Measurements from ENCODE around the gene SLC25A10. TPM values are rescaled to one million over a fixed set of nuclear protein-coding genes. Genes with fewer than 3 reads are reported as not detected.

SLC25A10 gene
- total and polyA plus RNA-seq, 2 of the 8 experiments (the other 6 are each of a cell fraction or from before 2014, with no cell fraction given) = 22.2 to 43.0 TPM

- TF ChIP-seq, protein P1, sequence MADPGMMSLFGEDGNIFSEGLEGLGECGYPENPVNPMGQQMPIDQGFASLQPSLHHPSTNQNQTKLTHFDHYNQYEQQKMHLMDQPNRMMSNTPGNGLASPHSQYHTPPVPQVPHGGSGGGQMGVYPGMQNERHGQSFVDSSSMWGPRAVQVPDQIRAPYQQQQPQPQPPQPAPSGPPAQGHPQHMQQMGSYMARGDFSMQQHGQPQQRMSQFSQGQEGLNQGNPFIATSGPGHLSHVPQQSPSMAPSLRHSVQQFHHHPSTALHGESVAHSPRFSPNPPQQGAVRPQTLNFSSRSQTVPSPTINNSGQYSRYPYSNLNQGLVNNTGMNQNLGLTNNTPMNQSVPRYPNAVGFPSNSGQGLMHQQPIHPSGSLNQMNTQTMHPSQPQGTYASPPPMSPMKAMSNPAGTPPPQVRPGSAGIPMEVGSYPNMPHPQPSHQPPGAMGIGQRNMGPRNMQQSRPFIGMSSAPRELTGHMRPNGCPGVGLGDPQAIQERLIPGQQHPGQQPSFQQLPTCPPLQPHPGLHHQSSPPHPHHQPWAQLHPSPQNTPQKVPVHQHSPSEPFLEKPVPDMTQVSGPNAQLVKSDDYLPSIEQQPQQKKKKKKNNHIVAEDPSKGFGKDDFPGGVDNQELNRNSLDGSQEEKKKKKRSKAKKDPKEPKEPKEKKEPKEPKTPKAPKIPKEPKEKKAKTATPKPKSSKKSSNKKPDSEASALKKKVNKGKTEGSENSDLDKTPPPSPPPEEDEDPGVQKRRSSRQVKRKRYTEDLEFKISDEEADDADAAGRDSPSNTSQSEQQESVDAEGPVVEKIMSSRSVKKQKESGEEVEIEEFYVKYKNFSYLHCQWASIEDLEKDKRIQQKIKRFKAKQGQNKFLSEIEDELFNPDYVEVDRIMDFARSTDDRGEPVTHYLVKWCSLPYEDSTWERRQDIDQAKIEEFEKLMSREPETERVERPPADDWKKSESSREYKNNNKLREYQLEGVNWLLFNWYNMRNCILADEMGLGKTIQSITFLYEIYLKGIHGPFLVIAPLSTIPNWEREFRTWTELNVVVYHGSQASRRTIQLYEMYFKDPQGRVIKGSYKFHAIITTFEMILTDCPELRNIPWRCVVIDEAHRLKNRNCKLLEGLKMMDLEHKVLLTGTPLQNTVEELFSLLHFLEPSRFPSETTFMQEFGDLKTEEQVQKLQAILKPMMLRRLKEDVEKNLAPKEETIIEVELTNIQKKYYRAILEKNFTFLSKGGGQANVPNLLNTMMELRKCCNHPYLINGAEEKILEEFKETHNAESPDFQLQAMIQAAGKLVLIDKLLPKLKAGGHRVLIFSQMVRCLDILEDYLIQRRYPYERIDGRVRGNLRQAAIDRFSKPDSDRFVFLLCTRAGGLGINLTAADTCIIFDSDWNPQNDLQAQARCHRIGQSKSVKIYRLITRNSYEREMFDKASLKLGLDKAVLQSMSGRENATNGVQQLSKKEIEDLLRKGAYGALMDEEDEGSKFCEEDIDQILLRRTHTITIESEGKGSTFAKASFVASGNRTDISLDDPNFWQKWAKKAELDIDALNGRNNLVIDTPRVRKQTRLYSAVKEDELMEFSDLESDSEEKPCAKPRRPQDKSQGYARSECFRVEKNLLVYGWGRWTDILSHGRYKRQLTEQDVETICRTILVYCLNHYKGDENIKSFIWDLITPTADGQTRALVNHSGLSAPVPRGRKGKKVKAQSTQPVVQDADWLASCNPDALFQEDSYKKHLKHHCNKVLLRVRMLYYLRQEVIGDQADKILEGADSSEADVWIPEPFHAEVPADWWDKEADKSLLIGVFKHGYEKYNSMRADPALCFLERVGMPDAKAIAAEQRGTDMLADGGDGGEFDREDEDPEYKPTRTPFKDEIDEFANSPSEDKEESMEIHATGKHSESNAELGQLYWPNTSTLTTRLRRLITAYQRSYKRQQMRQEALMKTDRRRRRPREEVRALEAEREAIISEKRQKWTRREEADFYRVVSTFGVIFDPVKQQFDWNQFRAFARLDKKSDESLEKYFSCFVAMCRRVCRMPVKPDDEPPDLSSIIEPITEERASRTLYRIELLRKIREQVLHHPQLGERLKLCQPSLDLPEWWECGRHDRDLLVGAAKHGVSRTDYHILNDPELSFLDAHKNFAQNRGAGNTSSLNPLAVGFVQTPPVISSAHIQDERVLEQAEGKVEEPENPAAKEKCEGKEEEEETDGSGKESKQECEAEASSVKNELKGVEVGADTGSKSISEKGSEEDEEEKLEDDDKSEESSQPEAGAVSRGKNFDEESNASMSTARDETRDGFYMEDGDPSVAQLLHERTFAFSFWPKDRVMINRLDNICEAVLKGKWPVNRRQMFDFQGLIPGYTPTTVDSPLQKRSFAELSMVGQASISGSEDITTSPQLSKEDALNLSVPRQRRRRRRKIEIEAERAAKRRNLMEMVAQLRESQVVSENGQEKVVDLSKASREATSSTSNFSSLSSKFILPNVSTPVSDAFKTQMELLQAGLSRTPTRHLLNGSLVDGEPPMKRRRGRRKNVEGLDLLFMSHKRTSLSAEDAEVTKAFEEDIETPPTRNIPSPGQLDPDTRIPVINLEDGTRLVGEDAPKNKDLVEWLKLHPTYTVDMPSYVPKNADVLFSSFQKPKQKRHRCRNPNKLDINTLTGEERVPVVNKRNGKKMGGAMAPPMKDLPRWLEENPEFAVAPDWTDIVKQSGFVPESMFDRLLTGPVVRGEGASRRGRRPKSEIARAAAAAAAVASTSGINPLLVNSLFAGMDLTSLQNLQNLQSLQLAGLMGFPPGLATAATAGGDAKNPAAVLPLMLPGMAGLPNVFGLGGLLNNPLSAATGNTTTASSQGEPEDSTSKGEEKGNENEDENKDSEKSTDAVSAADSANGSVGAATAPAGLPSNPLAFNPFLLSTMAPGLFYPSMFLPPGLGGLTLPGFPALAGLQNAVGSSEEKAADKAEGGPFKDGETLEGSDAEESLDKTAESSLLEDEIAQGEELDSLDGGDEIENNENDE (IDR thresholded peaks at IDR 0.05; ENCODE audit: insufficient replicate concordance, low read length) = no peak
Measured at GRCh38 chr17:81734405-81735263, 22.6 kb downstream of the SLC25A10 start (continued).

Measured in H1 (cell line).